Mammary epithelial cell (primary cell): ENCODE data around the gene SBNO2.

Source experiments
- CTCF ChIP-seq, 2 donors: IDR thresholded peaks in 1 of 2; conservative IDR thresholded peaks in 1 of 2; 2 replicates each; pipeline ENCODE4 v1.5.1; 2011 to 2012; ENCODE audit warnings: inconsistent platforms in 2 of 2, low read length in 2 of 2, mild to moderate bottlenecking in 2 of 2, control low read depth in 1 of 2, low read depth in 1 of 2; ENCODE audit not compliant: insufficient read depth in 1 of 2; ENCODE audit errors: extremely low read depth in 1 of 2
- EZH2 ChIP-seq: IDR thresholded peaks from 2 replicates; pipeline ENCODE4 v1.6.1; 2012; ENCODE audit warnings: low read length, inconsistent platforms, borderline replicate concordance

GRCh38 chr19:1110809-1111640, 63.0 kb downstream of the SBNO2 start:
- TF ChIP-seq CTCF (conservative IDR thresholded peaks at IDR 0.05 in 1 of 2, IDR thresholded peaks at IDR 0.05 in 1 of 2; ENCODE audit: extremely low read depth in 1 of 2, insufficient read depth in 1 of 2, low read depth in 1 of 2, low read length in 2 of 2): no peak
- TF ChIP-seq EZH2: no peak
